ENCODE results near the gene HSPA12A. TPM values are rescaled to one million over a fixed set of nuclear protein-coding genes. Genes with fewer than 3 reads are reported as not detected.

HSPA12A gene
- total RNA-seq, 1 donor from 2014 or later: 13.7 TPM

- no peak for TF ChIP-seq CTCF (IDR thresholded peaks at IDR 0.05; ENCODE audit: insufficient read depth, low read length, poor library complexity, severe bottlenecking)
- H3K27me3 ChIP-seq (ENCODE audit: control insufficient read depth, insufficient read depth, low read length): peaks cover 18% of the 10 kb centered on the region
- H3K4me3 ChIP-seq (ENCODE audit: low read depth, low read length): no peak overlapping the region
- no peaks in the 10 kb centered on the region for H3K36me3 ChIP-seq (ENCODE audit: control insufficient read depth, insufficient read depth, low read length)
- no peak for DNase-seq (ENCODE audit: low read depth)
These were observed 120.3 kb downstream of the HSPA12A start for GRCh38 chr10:116621934-116622655.

GRCh38 chr10:116621476-116621875 is 120.9 kb downstream of the HSPA12A start:
- DNase-seq (ENCODE audit: low read depth): no peak
- Histone ChIP-seq H3K36me3 (ENCODE audit: control insufficient read depth, insufficient read depth, low read length) (no peaks in the 10 kb centered on the region), H3K27me3 (ENCODE audit: control insufficient read depth, insufficient read depth, low read length) (peaks cover 14% of the 10 kb centered on the region), H3K4me3 (ENCODE audit: low read depth, low read length) (no peak overlapping the region)
- TF ChIP-seq CTCF (IDR thresholded peaks at IDR 0.05; ENCODE audit: insufficient read depth, low read length, poor library complexity, severe bottlenecking): no peak

Other genes with a start within 250 kb of the HSPA12A start
- not detected in 2 replicates for gene PNLIP, start 196.6 kb downstream of the HSPA12A start, total RNA-seq
- gene PNLIPRP1, start 151.6 kb downstream of the HSPA12A start, total RNA-seq: not detected in 2 replicates
- not detected in 2 replicates for gene PNLIPRP2, start 121.6 kb downstream of the HSPA12A start, total RNA-seq
- gene ENO4, start 106.9 kb upstream of the HSPA12A start, total RNA-seq: 0.21 and 0.82 TPM in 2 replicates

Measured in kidney epithelial cell (primary cell).